MG63 (cell line): Measurements from ENCODE around the gene SNX30. TPM values are rescaled to one million over a fixed set of nuclear protein-coding genes. Genes with fewer than 3 reads are reported as not detected.

Experiments
- DNase-seq: peaks from one replicate; pipeline ENCODE4 v3.0.0-alpha.2; 2020
- H3K27me3 ChIP-seq: fragments of 250-450 bp; sonication (Bioruptor Pico); 2 replicates; pipeline ENCODE4 v1.5.1; 2020; ENCODE audit warnings: mild to moderate bottlenecking, moderate library complexity
- H3K36me3 ChIP-seq: fragments of 250-450 bp; sonication (Bioruptor Pico); 2 replicates; pipeline ENCODE4 v1.5.1; 2020; ENCODE audit warnings: mild to moderate bottlenecking, moderate library complexity
- H3K4me3 ChIP-seq: fragments of 250-450 bp; sonication (Bioruptor Pico); 2 replicates; pipeline ENCODE4 v1.5.1; 2020; ENCODE audit warnings: mild to moderate bottlenecking, moderate library complexity
- H3K9me3 ChIP-seq: fragments of 250-450 bp; sonication (Bioruptor Pico); 2 replicates; pipeline ENCODE4 v1.5.1; 2020; ENCODE audit warnings: mild to moderate bottlenecking, moderate library complexity
- total RNA-seq: library from RNA; depleted of rRNA; stranded (reverse); fragments of >200 nt; shearing (Covaris generic); gene quantifications from 2 replicates; pipeline ENCODE4 v1.2.3, GENCODE V29; 2014; ENCODE audit warnings: low replicate concordance

SNX30 gene
- total RNA-seq, 1 experiment from 2014 or later, result 31.5 TPM

GRCh38 chr9:112856843-112857242 is 106.3 kb downstream of the SNX30 start:
- Histone ChIP-seq H3K36me3 (no peaks in the 10 kb centered on the region; the same call in 1 of the 2 replicates), H3K4me3 (no peak overlapping the region), H3K9me3 (no peaks in the 10 kb centered on the region), H3K27me3 (no peaks in the 10 kb centered on the region)
- no peak for DNase-seq

DNA sequence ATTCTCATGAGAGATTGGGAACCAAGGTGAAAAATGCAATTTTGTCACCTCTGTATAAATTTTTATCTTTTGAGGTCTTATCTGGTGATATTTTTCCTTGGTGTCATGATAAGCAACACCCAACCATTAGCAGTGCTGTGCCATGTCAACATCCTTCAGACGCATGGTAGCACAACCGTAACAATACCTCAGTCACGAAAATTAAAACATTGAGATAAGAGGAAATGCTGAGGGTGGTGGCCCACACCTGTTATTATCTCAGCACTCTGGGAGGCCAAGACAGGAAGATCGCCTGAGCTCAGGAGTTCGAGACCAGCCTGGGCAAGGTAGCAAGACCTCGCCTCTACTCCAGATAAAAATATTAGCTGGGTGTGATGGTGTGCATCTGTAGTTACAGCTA is 107.4 kb downstream of the SNX30 start:
- DNase-seq, result no peak
- no peaks in the 10 kb centered on the region; the same call in 1 of the 2 replicates for H3K36me3 ChIP-seq
- H3K4me3 ChIP-seq, result no peak overlapping the region
- no peaks in the 10 kb centered on the region for H3K9me3 ChIP-seq
- H3K27me3 ChIP-seq, result no peaks in the 10 kb centered on the region

- peak; percentile 42 for DNase-seq
- H3K36me3 ChIP-seq, result no peaks in the 10 kb centered on the region; the same call in 1 of the 2 replicates
Measured at GRCh38 chr9:112858625-112859147, 108.1 kb downstream of the SNX30 start.

GRCh38 chr9:112860451-112860850 is 109.9 kb downstream of the SNX30 start:
- DNase-seq, result no peak
- Histone ChIP-seq H3K9me3 (no peaks in the 10 kb centered on the region), H3K36me3 (no peaks in the 10 kb centered on the region; the same call in 1 of the 2 replicates), H3K27me3 (no peaks in the 10 kb centered on the region), H3K4me3 (no peak overlapping the region)

More at GRCh38 chr9:112858625-112859147, 108.1 kb downstream of the SNX30 start:
- no peak overlapping the region for H3K4me3 ChIP-seq
- H3K9me3 ChIP-seq, result no peaks in the 10 kb centered on the region
- H3K27me3 ChIP-seq, result no peaks in the 10 kb centered on the region

GRCh38 chr9:112861155-112861554 is 110.6 kb downstream of the SNX30 start:
- no peaks in the 10 kb centered on the region; the same call in 1 of the 2 replicates for H3K36me3 ChIP-seq
- DNase-seq, result no peak
- H3K4me3 ChIP-seq, result no peak overlapping the region
- no peaks in the 10 kb centered on the region for H3K27me3 ChIP-seq
- H3K9me3 ChIP-seq, result no peaks in the 10 kb centered on the region

DNA sequence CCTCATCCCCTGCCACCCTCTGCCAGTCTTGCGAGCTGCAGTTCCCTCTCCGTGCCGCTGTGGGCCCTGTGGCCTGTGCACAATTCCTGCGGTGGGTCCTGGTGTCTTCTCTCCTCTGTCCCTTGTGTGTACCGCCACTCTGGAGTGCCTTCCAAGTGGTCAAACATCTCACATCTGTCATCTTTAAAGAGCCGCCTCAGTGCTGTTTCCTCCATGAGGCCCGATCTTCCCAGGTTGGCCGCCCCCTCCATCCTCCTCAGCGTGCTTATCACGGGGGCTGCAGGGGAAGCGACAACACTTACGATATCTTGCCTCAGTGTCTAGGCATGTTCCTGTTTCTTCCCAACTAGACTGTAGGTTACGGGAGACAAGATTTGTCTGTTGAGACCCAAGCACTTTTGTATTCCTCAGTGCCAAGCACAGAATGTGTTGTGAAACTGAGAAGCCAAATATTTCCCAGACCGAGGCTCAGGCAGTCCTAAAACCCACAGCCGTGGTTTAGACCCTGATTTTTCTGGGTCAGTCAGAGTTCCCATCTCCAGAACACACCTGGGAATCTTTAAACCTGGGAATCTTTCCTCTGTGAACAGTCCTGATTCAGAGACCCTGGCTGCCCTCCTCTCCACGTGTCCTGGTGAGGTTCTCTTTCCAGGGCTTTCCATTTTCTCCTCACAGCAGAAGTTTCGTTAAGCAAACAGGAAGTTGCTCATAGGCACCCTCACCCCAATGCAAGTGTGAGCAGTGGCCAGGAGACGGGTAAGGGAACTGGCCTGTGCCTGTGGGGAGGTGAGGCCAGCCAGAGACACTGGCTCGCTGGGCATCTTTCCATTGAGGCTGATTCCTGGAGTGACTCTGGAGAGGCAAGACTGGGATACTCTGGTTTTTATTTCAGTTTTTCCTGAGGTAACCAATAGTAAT is 111.3 kb downstream of the SNX30 start:
- Histone ChIP-seq H3K4me3 (no peak overlapping the region), H3K27me3 (no peaks in the 10 kb centered on the region), H3K36me3 (no peaks in the 10 kb centered on the region; the same call in 1 of the 2 replicates), H3K9me3 (no peaks in the 10 kb centered on the region)
- DNase-seq, result peak; percentile 77

GRCh38 chr9:112863214-112863613 is 112.7 kb downstream of the SNX30 start:
- H3K9me3 ChIP-seq, result no peaks in the 10 kb centered on the region
- DNase-seq, result no peak
- H3K36me3 ChIP-seq, result peaks cover 4% of the 10 kb centered on the region; the same call in 1 of the 2 replicates
- no peak overlapping the region for H3K4me3 ChIP-seq
- H3K27me3 ChIP-seq, result no peaks in the 10 kb centered on the region

- Histone ChIP-seq H3K4me3 (no peak overlapping the region), H3K9me3 (no peaks in the 10 kb centered on the region), H3K27me3 (no peaks in the 10 kb centered on the region), H3K36me3 (peaks cover 8% of the 10 kb centered on the region)
- no peak for DNase-seq
Measured at GRCh38 chr9:112863746-112864145, 113.2 kb downstream of the SNX30 start.

GRCh38 chr9:112864403-112864802 is 113.8 kb downstream of the SNX30 start:
- no peak overlapping the region for H3K4me3 ChIP-seq
- H3K9me3 ChIP-seq, result no peaks in the 10 kb centered on the region
- no peaks in the 10 kb centered on the region for H3K27me3 ChIP-seq
- DNase-seq, result no peak
- H3K36me3 ChIP-seq, result peaks cover 8% of the 10 kb centered on the region

DNA sequence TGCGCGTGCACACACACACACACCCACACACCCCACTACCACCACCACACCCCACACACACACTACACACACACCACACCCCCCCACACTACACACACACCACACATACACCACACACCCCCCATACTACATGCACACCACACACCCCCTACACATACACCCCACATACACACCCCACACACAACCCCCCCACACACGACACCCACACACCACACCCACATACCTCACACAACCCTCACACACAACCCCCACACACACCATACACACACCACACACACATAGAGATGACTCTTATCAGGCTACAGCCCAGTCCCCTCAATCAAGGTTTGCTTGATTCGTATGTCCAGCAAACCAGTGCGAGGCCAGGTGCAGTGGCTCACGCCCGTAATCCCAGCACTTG is 114.4 kb downstream of the SNX30 start:
- no peak for DNase-seq
- no peaks in the 10 kb centered on the region for H3K9me3 ChIP-seq
- H3K4me3 ChIP-seq, result no peak overlapping the region
- H3K27me3 ChIP-seq, result no peaks in the 10 kb centered on the region
- H3K36me3 ChIP-seq, result peaks cover 8% of the 10 kb centered on the region

DNA sequence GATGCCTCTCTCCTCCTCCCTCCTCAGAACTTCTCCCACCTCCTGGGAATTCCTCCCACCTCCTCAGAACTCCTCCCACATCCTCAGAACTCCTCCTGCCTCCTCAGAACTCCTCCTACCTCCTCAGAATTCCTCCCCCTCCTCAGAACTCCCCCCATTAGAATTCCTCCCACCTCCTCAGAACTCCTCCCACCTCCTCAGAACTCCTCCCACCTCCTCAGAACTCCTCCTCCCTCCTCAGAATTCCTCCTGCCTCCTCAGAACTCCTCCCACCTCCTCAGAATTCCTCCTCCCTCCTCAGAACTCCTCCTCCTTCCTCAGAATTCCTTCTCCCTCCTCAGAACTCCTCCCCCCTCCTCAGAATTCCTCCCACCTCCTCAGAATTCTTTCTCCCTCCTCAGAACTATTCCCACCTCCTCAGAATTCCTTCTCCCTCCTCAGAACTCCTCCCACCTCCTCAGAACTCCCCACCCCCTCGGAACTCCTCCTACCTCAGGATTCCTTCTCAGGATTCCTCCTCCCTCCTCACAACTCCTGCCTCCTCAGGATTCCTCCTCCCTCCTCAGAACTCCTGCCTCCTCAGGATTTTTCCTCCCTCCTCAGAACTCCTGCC is 116.2 kb downstream of the SNX30 start:
- Histone ChIP-seq H3K27me3 (no peaks in the 10 kb centered on the region), H3K4me3 (no peak overlapping the region), H3K9me3 (no peaks in the 10 kb centered on the region), H3K36me3 (peaks cover 11% of the 10 kb centered on the region)
- DNase-seq, result peak; percentile 79

DNA sequence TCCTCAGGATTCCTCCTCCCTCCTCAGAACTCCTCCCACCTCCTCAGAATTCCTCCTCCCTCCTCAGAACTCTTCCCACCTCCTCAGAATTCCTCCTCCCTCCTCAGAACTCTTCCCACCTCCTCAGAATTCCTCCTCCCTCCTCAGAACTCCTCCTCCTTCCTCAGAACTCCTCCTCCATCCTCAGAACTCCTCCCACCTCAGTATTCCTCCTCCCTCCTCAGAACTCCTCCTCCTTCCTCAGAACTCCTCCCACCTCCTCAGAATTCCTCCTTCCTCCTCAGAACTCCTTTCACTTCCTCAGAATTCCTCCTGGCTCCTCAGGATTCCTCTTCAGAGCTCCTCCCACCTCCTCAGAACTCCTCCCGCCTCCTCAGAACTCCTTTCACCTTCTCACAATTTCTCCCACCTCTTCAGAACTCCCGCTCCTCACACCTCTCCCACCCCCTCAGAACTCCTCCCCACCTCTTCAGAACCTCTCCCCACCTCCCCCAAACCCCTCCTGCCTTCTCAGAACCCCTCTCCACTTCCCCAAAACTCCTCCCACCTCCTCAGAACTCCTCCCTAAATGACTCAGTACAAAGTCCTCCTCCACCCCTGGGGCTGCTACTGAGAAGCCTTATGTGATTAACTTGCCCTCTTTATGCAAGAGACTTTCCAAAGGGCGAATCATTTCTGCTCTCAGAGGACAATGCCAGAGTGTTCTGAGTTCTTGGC is 116.9 kb downstream of the SNX30 start:
- peak; percentile 75 for DNase-seq
- Histone ChIP-seq H3K27me3 (no peaks in the 10 kb centered on the region), H3K4me3 (no peak overlapping the region), H3K9me3 (no peaks in the 10 kb centered on the region), H3K36me3 (peaks cover 11% of the 10 kb centered on the region)

GRCh38 chr9:112868461-112868860 is 117.9 kb downstream of the SNX30 start:
- DNase-seq, result no peak
- no peaks in the 10 kb centered on the region for H3K27me3 ChIP-seq
- peaks cover 11% of the 10 kb centered on the region for H3K36me3 ChIP-seq
- no peaks in the 10 kb centered on the region for H3K9me3 ChIP-seq
- H3K4me3 ChIP-seq, result no peak overlapping the region

- no peak for DNase-seq
- Histone ChIP-seq H3K9me3 (no peaks in the 10 kb centered on the region), H3K27me3 (no peaks in the 10 kb centered on the region), H3K4me3 (no peak overlapping the region), H3K36me3 (peaks cover 11% of the 10 kb centered on the region)
Measured at GRCh38 chr9:112869041-112869529, 118.5 kb downstream of the SNX30 start.

- DNase-seq, result no peak
- no peak overlapping the region for H3K4me3 ChIP-seq
- peaks cover 11% of the 10 kb centered on the region for H3K36me3 ChIP-seq
- no peaks in the 10 kb centered on the region for H3K9me3 ChIP-seq
- H3K27me3 ChIP-seq, result no peaks in the 10 kb centered on the region
Measured at GRCh38 chr9:112869917-112870316, 119.4 kb downstream of the SNX30 start.

DNA sequence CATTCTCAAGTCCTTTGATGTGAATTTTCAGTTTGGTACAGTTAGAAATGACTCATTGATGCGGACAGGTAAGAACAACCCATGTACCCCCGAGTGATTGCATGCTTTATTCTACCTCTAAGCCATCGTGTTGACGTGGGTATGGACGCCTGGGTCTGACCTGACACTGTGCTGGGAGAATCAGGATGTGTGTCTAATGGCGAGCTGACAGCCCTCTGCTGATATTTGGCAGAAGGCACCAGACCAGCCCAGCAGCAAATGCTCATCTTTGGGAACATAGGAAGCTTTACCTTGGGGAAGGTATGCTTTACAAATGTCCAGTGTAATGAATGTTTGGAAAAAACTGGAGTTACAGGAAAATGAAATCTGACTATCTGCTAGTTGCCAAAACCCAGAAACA is 120.0 kb downstream of the SNX30 start:
- no peaks in the 10 kb centered on the region for H3K9me3 ChIP-seq
- H3K36me3 ChIP-seq, result peaks cover 13% of the 10 kb centered on the region
- no peak overlapping the region for H3K4me3 ChIP-seq
- no peaks in the 10 kb centered on the region for H3K27me3 ChIP-seq
- DNase-seq, result no peak

DNA sequence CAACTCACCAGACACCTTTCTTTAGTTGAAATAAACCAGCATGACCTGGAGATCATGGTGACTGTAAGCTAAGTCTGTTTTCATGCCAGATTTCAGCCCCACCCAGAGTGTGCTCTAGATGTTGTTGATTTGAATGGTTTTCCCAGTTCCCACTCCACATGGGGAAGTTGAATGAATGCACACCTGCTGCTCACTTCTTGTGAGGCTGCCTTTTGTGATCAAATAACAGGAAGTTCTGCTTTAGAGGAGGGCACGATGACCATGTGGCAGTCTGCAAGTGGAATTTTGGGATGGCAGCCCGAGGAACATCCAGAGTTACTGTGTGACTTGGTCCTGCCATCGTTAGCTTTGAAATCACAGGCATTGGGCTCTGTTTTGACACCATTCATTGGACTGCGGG is 121.5 kb downstream of the SNX30 start:
- H3K4me3 ChIP-seq, result no peak overlapping the region
- no peaks in the 10 kb centered on the region for H3K9me3 ChIP-seq
- peaks cover 14% of the 10 kb centered on the region for H3K36me3 ChIP-seq
- H3K27me3 ChIP-seq, result no peaks in the 10 kb centered on the region
- no peak for DNase-seq
